GM19099 (cell line): ENCODE data around the gene NFIB.

Experiments
- POLR2A ChIP-seq: IDR thresholded peaks from 3 replicates; pipeline ENCODE4 v1.6.1; 2011; ENCODE audit warnings: low read depth; ENCODE audit not compliant: insufficient read length; ENCODE audit errors: extremely low read depth

The NFIB gene

GRCh38 chr9:14173713-14174112 lies 140.2 kb downstream of the NFIB start:
- TF ChIP-seq POLR2A, result no peak

- TF ChIP-seq POLR2A, result no peak
Observed at GRCh38 chr9:14170973-14171596, 142.9 kb downstream of the NFIB start.

- TF ChIP-seq POLR2A, result no peak
Observed at GRCh38 chr9:14170392-14170931, 143.5 kb downstream of the NFIB start.

DNA sequence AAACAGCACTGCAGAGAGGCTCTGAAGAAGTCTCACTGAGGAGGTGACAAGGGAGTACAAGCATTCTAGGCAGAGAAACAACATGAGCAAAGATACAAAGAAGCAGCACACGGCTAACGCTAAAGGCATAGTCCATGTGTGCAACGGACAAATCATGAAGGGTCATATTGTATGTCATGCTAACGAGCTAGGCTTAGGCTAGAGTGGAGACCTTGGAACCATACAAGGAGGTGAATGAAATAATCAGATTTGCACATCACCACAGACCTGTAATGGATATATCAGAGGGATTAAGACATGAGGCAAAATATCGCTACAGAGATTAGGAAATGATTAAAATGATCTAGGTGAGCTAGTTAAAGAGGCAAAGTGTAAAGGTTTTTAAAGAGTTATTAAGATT lies 145.6 kb downstream of the NFIB start:
- no peak for TF ChIP-seq POLR2A

GRCh38 chr9:14165376-14166035 lies 148.4 kb downstream of the NFIB start:
- TF ChIP-seq POLR2A, result no peak

GRCh38 chr9:14164908-14165307 lies 149.0 kb downstream of the NFIB start:
- TF ChIP-seq POLR2A, result no peak

- no peak for TF ChIP-seq POLR2A
Observed at GRCh38 chr9:14159440-14160216, 154.3 kb downstream of the NFIB start.

DNA sequence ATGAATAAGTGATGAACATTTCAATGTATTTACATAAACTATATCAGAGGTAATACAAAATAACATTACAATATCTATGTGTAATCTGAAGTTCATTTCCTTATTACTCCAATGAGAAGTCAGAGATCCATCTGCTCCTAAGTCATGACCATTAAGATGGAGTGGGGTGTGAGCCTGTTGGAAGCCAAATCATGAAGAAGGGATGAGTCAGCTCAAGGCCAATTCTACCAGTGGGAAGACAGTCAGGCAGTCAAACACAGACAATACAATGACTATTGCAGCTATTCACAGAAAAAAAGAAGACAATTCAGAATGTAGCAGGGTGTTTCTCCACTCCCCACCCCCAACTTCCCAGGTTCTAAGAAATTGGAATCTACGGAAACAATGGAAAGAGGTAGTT lies 155.0 kb downstream of the NFIB start:
- no peak for TF ChIP-seq POLR2A

- no peak for TF ChIP-seq POLR2A
Observed at GRCh38 chr9:14158136-14158813, 155.7 kb downstream of the NFIB start.

GRCh38 chr9:14157191-14157590 lies 156.8 kb downstream of the NFIB start:
- TF ChIP-seq POLR2A, result no peak

DNA sequence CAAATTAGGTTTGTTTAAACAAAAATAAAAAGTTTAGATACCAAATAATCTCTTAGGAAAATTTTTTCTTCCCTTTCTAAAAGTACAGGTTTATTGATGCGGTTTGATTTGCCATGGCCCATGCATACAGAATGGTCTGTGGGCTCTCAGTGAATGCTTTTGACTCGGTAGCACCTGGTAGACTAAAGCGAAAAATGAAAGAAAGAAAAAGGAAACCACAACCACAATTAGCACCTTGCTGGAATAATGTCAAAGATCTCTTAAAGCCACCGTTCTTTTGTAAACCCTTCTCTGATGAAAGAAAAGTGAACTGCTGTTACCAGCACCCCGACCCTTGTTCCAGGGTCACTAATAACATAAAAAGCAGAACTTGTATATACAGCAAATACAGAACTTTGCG lies 157.9 kb downstream of the NFIB start:
- no peak for TF ChIP-seq POLR2A

DNA sequence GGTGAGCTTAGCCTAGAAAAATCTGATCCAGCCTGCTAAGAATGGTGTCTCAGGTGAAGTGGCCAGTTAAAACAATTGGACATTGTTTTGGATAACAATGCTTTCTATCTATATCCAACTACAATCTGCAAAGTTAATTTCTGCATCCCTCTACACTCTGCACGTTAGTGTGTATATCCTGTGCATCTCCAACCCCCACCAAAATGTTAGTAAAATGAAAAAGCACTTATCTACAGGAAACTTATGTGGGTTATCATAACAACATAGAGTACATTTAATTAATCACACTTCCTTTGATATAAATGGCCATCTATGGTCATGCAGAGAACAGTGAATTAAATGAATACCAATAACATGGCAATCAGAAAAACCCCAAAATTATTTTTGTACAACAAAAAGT lies 158.7 kb downstream of the NFIB start:
- no peak for TF ChIP-seq POLR2A

DNA sequence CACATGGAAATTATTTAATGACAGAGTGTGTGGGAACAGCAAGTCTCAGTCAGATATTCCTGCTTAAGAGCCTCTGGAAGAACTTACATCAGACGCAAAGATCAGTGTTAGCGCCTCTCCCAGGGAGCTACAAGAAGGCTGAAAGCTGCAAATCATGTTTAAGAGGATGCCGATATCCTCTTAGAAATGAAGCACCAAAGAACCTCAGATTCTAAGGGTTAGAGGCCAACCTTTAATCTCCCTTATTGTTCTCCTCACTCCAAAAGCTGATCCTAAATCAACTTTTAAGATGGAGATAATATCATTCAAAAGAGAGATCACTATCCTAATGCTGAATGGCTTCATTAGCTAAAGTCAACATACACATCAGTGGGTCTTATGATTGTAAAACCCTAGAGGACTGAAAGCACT lies 160.6 kb downstream of the NFIB start:
- TF ChIP-seq POLR2A, result no peak

DNA sequence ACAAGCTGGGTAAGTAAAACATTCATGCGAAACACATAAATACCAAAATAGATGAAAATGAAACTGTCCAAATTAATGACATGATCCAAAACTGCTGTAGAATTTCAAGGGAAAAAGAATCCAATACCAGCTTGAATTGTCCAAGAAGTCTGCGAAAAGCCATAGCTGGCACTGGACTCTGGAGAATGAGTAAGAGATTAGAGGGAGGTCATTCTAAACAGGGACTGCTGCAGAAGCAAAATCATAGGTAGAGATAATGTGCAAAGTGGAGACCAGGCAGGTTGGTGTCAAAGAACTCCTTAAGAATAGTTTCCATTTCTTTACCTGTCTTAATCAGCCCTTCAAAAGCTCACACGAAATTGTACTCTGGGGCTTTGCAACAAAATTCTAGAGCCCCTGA lies 162.5 kb downstream of the NFIB start:
- no peak for TF ChIP-seq POLR2A

GRCh38 chr9:14148501-14149103 lies 165.3 kb downstream of the NFIB start:
- TF ChIP-seq POLR2A, result no peak
